Measurements from ENCODE around the gene NGFR. TPM values are rescaled to one million over a fixed set of nuclear protein-coding genes. Genes with fewer than 3 reads are reported as not detected.

NGFR gene
- total and polyA plus RNA-seq, 9 of the 15 experiments (the other 6 are each of a cell fraction or from before 2014, with no cell fraction given): 0.07 to 0.23 (median 0.13) TPM; not detected in 4

- TF ChIP-seq DEAF1 (CRISPR knock-in tag; IDR thresholded peaks at IDR 0.05) (peak; percentile 28; the same call in 1 of the 2 replicates), CUX1 (CRISPR knock-in tag; IDR thresholded peaks at IDR 0.05) (peak; percentile 99), EHMT2 (IDR thresholded peaks at IDR 0.05) (no peak), BCOR (IDR thresholded peaks at IDR 0.05) (0 out of 2 replicates have a peak, but pooled peaks have one; percentile 20), TFAP4 (CRISPR knock-in tag; IDR thresholded peaks at IDR 0.05; ENCODE audit: borderline replicate concordance) (0 out of 2 replicates have a peak, but pooled peaks have one; percentile 25)
Observed at GRCh38 chr17:49557312-49558024, 62.4 kb downstream of the NGFR start (continued).

Small RNAs within 50 kb of the gene (microRNA-seq; reads per million reads assigned to microRNA genes)
- not detected for gene MIR6165 (ENCODE audit: borderline microRNAs expressed)

Small RNAs within 50 kb of the gene (small RNA-seq; reads per million reads assigned to genes)
- gene MIR6165: not detected

Other genes with a start within 250 kb of the NGFR start
- gene ZNF652, start 133.0 kb upstream of the NGFR start, total RNA-seq (2014; rRNA removed): 6.9 and 9.7 TPM in 2 replicates
- 13.0 and 13.1 TPM in 2 replicates for gene ZNF652, start 133.0 kb upstream of the NGFR start, total RNA-seq (2014; rRNA removed; fragmentation: Illumina TruSeq; extraction: Trizol)
- 15.5 and 15.8 TPM in 2 replicates for gene ZNF652, start 133.0 kb upstream of the NGFR start, total RNA-seq (2015; rRNA removed; fragmentation: Illumina TruSeq; extraction: Trizol)
- 12.9 and 15.2 TPM in 2 replicates for gene ZNF652, start 133.0 kb upstream of the NGFR start, total RNA-seq (2021)
- gene ZNF652, start 133.0 kb upstream of the NGFR start, polyA plus RNA-seq (2011; rRNA removed): 8.6 and 13.3 TPM in 2 replicates
- gene ZNF652, start 133.0 kb upstream of the NGFR start, polyA plus RNA-seq (2014; fragmentation: Illumina TruSeq; extraction: Trizol): 4.8 and 5.2 TPM in 2 replicates
- 1 to 10 TPM; 6.1 to 7.8 TPM for gene ZNF652, start 133.0 kb upstream of the NGFR start, polyA plus RNA-seq (2014; fragmentation: Nextera tagmentation; extraction: Ambion mirVana)
- gene ZNF652, start 133.0 kb upstream of the NGFR start, polyA plus RNA-seq (2014; rRNA removed): 4.7 and 5.1 TPM in 2 replicates
- gene PHB1, start 80.4 kb upstream of the NGFR start, total RNA-seq (2014; rRNA removed): 252 and 320 TPM in 2 replicates
- 307 and 349 TPM in 2 replicates for gene PHB1, start 80.4 kb upstream of the NGFR start, total RNA-seq (2014; rRNA removed; fragmentation: Illumina TruSeq; extraction: Trizol)
- 259 and 265 TPM in 2 replicates for gene PHB1, start 80.4 kb upstream of the NGFR start, total RNA-seq (2015; rRNA removed; fragmentation: Illumina TruSeq; extraction: Trizol)
- gene PHB1, start 80.4 kb upstream of the NGFR start, total RNA-seq (2021): 447 and 460 TPM in 2 replicates
- 818 and 879 TPM in 2 replicates for gene PHB1, start 80.4 kb upstream of the NGFR start, polyA plus RNA-seq (2011; rRNA removed)
- gene PHB1, start 80.4 kb upstream of the NGFR start, polyA plus RNA-seq (2014; fragmentation: Illumina TruSeq; extraction: Trizol): 486 and 570 TPM in 2 replicates
- gene PHB1, start 80.4 kb upstream of the NGFR start, polyA plus RNA-seq (2014; fragmentation: Nextera tagmentation; extraction: Ambion mirVana): 100 to 1,000 TPM; 191 to 412 TPM
- 322 and 377 TPM in 2 replicates for gene PHB1, start 80.4 kb upstream of the NGFR start, polyA plus RNA-seq (2014; rRNA removed)
- 0.05 and 0.16 TPM in 2 replicates for gene NXPH3, start 80.6 kb downstream of the NGFR start, total RNA-seq (2014; rRNA removed)
- gene NXPH3, start 80.6 kb downstream of the NGFR start, total RNA-seq (2014; rRNA removed; fragmentation: Illumina TruSeq; extraction: Trizol): 0.07 and 0.10 TPM in 2 replicates
- gene NXPH3, start 80.6 kb downstream of the NGFR start, total RNA-seq (2015; rRNA removed; fragmentation: Illumina TruSeq; extraction: Trizol): 0.04 and 0.08 TPM in 2 replicates
- gene NXPH3, start 80.6 kb downstream of the NGFR start, total RNA-seq (2021): 0.13 and 0.27 TPM in 2 replicates
- 0.06 and 0.14 TPM in 2 replicates for gene NXPH3, start 80.6 kb downstream of the NGFR start, polyA plus RNA-seq (2011; rRNA removed)
- 0.17 and 0.18 TPM in 2 replicates for gene NXPH3, start 80.6 kb downstream of the NGFR start, polyA plus RNA-seq (2014; fragmentation: Illumina TruSeq; extraction: Trizol)
- not detected for gene NXPH3, start 80.6 kb downstream of the NGFR start, polyA plus RNA-seq (2014; fragmentation: Nextera tagmentation; extraction: Ambion mirVana)
- gene NXPH3, start 80.6 kb downstream of the NGFR start, polyA plus RNA-seq (2014; rRNA removed): 0.05 and 0.08 TPM in 2 replicates
- 34.2 and 46.7 TPM in 2 replicates for gene SPOP, start 182.8 kb downstream of the NGFR start, total RNA-seq (2014; rRNA removed)
- 38.5 and 43.0 TPM in 2 replicates for gene SPOP, start 182.8 kb downstream of the NGFR start, total RNA-seq (2014; rRNA removed; fragmentation: Illumina TruSeq; extraction: Trizol)
- gene SPOP, start 182.8 kb downstream of the NGFR start, total RNA-seq (2015; rRNA removed; fragmentation: Illumina TruSeq; extraction: Trizol): 39.7 and 40.6 TPM in 2 replicates
- 52.6 and 52.7 TPM in 2 replicates for gene SPOP, start 182.8 kb downstream of the NGFR start, total RNA-seq (2021)
- 63.3 and 68.0 TPM in 2 replicates for gene SPOP, start 182.8 kb downstream of the NGFR start, polyA plus RNA-seq (2011; rRNA removed)
- 49.7 and 54.7 TPM in 2 replicates for gene SPOP, start 182.8 kb downstream of the NGFR start, polyA plus RNA-seq (2014; fragmentation: Illumina TruSeq; extraction: Trizol)
- gene SPOP, start 182.8 kb downstream of the NGFR start, polyA plus RNA-seq (2014; fragmentation: Nextera tagmentation; extraction: Ambion mirVana): 10 to 100 TPM; 39.6 to 65.9 TPM
- 34.4 and 36.1 TPM in 2 replicates for gene SPOP, start 182.8 kb downstream of the NGFR start, polyA plus RNA-seq (2014; rRNA removed)
- gene SLC35B1, start 212.7 kb downstream of the NGFR start, total RNA-seq (2014; rRNA removed): 51.4 and 58.8 TPM in 2 replicates
- gene SLC35B1, start 212.7 kb downstream of the NGFR start, total RNA-seq (2014; rRNA removed; fragmentation: Illumina TruSeq; extraction: Trizol): 76.4 and 77.1 TPM in 2 replicates
- gene SLC35B1, start 212.7 kb downstream of the NGFR start, total RNA-seq (2015; rRNA removed; fragmentation: Illumina TruSeq; extraction: Trizol): 64.1 and 74.2 TPM in 2 replicates
- gene SLC35B1, start 212.7 kb downstream of the NGFR start, total RNA-seq (2021): 66.2 and 66.3 TPM in 2 replicates
- gene SLC35B1, start 212.7 kb downstream of the NGFR start, polyA plus RNA-seq (2011; rRNA removed): 87.9 and 103 TPM in 2 replicates
- gene SLC35B1, start 212.7 kb downstream of the NGFR start, polyA plus RNA-seq (2014; fragmentation: Illumina TruSeq; extraction: Trizol): 70.7 and 71.3 TPM in 2 replicates
- gene SLC35B1, start 212.7 kb downstream of the NGFR start, polyA plus RNA-seq (2014; fragmentation: Nextera tagmentation; extraction: Ambion mirVana): 10 to 100 TPM; 62.0 to 64.4 TPM
- 53.4 and 54.3 TPM in 2 replicates for gene SLC35B1, start 212.7 kb downstream of the NGFR start, polyA plus RNA-seq (2014; rRNA removed)